Ammon's horn (tissue), 1 donor: ENCODE data around the gene C9orf50.

ENCODE experiments used
- DNase-seq: peaks from one replicate; pipeline ENCODE4 v3.0.0-alpha.2; 2016; ENCODE audit warnings: low spot score

Gene C9orf50

DNA sequence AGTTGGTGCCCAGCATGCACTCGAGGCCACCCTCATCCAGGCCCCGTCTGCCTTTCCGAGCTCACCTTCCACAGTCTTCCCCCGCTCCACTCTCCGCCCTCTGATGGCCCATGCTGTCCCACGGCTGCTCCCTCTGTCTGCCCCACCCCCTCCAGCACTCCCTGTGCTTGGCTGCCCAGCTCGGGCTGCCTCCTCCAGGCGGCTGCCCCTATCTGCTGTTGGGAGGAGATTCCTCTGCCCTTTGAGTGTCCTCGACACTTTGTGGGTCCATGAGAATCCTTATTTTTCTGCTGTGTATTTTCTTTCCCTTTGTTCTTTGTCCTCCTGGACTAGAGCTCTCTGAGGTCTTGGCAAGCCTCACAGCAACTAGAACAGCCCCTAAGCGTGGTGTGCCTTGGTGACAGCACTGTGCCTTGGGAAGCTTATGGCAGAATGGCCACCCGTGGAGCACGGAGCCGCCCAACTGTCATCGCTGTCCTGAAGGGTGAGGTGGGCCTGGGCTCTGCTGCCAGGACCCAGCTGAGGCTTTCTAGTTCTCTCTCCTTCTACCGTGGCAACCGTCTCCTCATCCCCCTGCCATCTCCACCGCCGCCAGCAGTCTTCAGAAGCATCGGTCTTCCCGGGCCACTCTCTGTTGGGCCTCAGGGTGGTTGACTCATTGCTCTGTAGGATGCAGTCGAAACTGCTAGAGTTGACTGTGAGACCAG lies 10.2 kb upstream of the C9orf50 start:
- DNase-seq: no peak

DNA sequence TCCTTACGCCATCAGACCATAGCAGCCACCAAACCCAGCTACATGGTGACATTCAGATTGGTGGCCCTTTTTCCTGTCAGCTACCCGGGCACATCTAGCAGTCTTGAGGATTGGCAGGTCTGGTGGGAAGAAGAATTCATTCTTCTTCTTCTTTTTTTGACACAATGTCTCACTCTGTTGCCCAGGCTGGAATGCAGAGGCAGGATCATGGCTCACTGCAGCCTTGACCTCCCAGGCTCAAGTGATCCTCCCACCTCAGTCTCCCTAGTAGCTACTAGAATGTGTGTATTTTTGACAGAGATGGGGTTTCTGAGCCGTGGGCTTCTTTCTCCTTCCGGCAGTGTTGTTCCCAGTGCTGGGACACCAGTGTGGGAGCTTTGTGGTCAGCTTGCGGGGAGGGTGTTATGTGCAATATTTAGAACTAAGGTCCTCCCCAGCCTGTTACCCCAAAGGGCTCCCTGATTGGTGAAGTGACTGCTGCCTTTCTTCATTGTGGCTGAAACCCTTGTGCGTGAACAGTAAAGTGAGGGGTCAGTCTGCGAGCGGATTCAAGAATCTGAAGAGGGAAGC lies 8.4 kb upstream of the C9orf50 start:
- DNase-seq: no peak

DNA sequence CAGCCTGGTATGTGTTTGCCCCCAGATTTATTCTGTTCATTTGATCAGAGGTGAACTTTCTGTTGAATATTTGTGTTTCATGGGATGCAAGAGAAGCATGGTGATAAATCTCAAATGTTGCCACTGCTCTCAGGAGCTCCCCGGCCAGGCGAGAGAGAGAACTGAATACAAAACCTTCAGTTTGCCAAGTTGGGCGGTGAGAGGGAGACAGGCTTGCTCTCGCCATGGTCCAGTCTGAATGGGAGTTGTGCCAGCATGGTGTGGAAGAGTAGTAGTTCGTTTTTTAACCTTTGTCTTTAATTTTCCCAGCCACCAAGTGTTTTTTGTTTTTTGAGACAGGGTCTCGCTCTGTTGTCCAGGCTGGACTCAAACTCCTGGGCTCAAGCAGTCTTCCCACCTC lies 7.8 kb upstream of the C9orf50 start:
- no peak for DNase-seq

DNA sequence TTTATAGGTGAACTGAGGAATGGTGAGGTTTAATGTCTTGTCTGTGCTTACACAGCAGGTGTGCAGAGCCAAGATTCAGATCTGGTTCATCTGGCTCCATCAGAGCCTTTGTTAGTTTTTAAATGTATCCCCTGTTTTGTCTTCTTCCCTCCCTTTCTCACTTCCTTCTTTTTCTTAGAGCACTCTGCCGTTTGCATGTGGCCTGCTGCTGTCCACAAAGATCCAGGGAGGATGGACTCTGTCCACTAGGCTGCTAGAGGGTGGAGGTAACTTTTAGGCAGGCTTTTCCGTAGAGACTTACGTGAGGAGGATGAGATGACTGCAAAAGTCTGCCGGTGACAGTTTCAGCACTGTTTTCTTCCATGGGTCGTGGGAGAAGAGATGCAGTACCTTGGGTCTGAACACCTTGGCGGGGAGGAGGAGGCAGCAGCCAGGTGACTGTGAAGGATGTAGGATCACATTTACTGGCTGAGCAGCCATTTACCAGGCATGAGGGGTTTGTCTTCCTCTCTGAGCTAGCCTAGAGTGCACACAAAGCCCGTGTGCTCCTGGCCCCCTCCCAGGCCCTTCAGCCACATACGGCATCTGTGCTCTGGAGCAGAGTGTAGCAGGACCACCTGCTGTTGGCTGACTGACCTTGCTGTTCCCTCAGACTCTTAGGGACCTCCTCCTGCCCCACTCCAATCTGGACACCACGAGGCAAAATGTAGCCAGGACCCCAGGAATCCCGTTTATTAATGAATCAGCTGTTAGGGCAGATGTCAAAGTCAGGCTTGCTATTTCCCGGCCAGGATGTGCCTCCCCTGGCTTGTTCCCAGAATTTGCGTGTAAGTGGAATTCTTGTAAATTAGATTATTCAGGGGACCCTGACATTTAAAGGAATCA lies 6.9 kb upstream of the C9orf50 start:
- no peak for DNase-seq

DNA sequence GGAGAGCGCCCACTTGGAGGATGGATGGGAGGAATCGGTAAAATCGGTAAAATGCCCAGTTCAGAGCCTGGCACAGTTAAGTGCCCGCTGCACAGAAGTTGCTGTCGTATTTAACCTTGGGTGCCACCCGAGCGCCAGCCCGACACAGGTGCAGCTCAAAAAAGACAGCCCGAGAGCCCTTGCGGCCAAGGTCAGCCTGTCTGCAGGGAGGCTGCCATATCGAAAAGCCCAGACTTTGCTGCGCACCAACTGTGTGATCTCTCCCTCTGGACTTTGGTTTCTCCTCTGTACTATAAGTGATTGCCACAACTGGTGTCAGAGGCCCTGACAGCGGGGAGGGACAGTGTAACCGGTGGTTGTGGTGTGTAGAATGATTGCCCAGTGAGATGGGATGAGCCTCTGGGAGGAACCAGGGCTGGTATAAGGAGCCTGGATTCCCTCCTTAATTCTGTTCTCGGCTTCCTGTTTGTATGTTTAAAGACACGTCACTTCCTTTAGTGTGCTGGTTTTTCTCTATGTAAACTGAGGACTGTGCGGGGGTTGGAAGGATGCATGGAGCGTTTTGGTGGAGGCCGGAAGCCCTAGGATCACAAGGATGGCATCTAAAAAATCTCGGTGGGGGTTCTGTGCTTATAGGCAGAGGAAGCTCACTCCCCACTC lies 5.9 kb upstream of the C9orf50 start:
- DNase-seq: no peak

DNA sequence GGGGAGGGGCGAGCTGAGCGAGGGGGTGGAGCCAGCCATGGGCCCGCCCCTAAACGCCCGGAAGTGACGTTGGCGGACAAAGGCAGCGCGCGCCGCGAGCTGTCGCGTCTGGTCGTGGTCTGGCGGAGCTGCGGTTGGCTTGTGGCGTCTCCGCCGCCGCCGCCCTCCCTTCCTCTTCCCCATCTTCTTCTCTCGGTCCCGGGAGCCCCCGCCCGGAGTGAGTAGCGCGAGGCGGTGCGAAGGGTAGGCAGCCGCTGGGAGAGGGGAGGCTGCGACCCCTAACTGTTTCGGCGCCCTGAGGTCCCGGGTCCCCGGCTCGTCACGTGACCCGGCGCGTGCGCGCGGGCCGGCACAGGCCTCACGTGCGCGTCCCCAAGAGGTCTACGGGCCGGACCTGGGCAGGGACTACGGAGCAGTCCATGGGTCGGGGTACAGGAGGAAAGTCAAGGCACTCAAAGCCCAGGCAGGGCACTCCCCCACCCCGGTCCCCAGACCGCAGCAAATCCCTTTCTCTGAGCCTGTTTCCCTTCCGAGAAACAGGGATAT lies 5.3 kb upstream of the C9orf50 start, which contains the start of gene NTMT1:
Gene NTMT1, plus strand, starts transcription at position 85 of the 546 bp plus-strand sequence. CDS start 6,541 bp downstream, outside the sequence.
- DNase-seq: peak; percentile 95

DNA sequence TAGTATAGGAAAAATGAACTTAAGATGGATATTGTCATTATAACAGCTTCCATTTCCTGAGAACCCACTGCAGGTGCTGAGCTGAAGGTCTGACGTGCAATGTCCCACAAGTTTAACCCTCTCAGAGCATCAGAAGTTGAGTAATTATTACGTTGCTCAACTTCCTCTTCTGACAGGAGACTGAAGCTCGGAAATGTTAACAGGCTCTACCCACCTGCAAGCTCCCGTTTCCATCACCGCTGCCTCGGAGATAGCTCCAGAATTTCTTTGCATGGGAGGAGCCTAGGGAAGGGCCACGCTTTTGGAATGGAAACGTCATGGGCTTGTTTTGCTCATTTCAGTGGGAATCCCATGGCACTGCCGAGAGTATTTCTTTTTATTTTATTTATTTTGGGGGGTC lies 4.0 kb upstream of the C9orf50 start:
- DNase-seq: no peak

DNA sequence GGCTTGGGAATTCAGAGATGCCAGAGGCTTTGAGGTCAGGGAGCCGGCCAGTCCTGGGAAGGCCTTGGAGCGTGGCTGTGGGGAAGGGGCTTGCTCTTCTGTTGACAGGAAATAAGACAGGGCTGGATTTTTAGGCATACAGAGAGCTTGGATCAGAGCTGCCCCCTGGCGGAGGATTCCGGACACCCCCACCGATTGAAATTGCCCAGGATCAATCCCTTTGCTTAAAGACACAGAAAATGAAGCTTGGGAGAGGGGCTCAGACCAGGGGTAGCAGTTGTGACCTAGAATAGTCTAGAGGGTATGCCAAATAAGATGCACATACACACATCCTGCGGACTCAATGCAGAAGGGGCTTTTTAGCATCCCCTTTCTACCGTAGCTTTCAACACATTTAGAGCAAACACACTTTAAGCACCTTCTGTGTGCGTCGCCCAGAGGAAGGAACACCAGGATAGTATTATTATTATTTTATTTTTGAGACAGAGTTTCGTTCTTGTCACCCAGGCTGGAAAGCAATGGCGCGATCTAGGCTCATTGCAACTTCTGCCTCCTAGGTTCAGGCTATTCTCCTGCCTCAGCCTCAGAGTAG lies 3.4 kb upstream of the C9orf50 start:
- no peak for DNase-seq

DNA sequence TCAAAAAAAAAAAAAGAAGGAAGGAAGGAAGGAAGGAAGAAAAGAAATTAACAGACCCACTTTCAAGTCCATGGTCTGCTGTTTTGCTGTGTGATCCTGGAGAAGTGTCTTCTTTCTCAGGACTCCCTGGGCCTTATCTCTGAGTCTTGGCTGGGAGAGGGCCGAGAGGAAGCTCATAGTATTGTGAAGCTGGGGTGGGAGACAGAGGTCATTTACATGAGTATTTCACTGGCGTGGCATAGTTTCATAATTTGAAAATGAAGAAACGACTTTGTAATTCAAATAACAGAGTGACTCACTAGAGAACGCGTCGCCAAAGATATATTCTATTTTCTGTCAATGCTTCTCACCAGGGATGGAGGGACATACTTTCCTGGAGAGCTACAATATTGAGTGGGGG lies 2.4 kb upstream of the C9orf50 start:
- DNase-seq: no peak

DNA sequence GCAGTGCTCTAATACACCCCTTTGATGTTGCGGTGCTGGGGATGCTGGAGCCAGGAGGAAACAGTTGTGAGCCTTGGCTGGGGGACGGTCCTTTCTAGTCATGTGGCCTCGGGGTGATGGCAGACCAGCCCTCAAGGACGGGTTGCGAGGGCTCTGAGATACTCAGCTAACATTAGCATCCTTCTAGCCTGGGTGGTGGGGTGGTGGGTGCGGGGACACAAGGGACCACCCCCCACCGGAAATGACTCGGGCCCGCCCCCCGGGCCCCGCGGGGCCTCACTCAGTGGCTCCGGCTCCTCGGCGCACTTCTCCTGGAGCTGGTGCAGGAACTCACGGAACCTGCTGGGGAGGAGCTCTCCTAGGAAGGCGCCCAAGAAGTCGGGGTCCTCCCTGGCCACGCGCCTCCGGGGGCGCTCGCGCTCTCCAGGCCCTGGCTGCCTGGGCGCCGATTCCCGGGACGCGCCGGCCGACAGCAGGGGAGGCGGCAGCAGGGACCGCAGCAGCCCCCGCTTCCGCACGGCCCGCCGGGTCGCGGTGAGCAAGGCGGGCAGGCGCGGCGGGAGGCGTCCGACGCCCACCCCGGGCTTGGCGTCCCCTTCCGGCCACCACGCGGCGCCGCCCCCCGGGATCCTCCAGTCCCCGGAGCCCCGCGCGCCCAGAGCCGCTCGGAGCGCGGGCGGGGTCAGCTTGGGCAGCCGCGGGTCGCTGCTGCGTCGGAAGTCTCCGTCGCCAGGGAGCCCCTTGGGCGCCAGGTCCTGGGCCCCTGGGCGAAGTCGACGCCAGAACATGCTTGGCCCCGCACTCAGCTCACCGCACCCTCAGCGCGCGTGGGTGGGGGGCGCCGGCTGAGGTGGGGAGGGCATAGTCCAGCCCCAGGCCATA lies 873 bp downstream of the C9orf50 start:
- DNase-seq: no peak

DNA sequence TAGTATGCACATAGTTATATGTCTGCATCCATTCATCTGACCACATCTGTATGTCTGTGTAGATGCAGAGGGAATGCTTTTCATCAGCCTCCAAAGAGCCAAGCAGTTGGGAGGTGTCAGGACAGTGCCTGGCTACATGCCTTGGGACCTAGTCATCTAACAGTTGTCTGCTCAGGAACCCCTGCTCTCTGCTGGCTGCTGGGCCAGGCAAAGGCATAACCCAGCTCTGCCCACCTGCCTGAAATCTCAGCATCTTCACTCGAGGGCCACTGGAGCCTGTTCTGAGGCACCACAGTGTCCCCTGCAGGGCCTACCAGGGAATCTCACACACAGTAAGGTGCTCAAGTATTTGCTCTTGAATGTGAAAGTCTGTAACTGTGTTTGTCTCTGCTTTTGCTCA lies 3.7 kb downstream of the C9orf50 start:
- DNase-seq: no peak

DNA sequence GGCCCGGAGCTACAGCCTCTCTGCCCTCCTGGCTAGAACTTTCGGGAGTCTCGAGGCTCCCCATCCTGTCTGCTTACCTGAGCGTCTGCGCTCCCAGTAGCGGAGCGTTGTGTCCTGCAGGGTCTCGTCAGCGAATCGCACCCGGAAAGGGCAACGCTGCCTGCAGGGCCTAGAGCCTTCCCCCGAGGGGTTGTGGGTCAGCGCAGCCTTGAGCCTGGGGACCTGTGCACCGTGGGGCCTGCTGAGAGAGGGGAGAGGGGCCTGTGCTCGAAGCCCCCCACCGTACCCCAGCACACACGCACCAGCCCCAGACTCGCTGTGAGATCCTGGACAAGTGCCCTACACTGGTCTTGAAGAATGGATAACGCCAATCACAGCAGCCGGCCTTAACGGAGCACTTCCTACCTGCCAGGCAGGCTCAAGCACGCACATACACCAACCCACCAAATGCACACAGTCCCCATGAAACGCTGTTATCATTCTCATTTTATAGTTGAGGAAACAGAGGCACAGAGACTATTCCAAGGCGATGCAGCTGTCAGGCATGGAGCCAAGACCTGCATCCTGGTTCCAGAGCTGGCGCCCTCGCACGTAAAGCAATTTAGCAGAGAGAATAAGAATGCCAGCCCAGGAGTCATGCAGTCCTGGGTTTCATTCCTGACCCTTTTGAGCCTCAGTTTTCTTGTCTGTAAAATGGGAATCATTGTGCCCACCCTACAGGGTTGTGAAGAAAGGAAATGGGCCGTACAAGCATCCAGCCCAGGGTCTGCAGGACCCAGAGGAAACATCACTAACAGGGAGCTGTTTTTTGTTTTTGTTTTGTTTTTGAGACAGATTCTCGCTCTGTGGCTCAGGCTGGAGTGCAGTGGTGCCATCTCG lies 5.3 kb downstream of the C9orf50 start:
- DNase-seq: no peak

DNA sequence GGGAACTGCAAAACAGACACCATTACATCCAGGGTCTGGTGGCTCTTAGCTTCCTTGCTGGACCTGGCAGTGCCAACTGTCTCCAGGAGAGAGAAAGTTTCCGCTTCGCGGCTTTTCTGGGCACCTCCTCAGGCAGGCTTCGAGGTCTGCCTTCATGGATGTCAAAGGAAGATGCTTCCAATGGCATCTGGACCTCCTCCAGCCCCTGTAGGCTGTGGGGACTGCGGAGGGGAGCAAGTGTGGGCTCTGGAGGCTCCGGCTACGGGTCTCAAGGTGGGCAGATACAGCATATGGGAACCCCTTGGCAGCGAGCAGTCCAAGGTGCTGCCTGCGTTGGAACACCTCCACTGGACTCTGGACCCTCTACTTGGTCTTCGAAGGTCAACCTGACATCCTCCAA lies 6.0 kb downstream of the C9orf50 start:
- no peak for DNase-seq

DNA sequence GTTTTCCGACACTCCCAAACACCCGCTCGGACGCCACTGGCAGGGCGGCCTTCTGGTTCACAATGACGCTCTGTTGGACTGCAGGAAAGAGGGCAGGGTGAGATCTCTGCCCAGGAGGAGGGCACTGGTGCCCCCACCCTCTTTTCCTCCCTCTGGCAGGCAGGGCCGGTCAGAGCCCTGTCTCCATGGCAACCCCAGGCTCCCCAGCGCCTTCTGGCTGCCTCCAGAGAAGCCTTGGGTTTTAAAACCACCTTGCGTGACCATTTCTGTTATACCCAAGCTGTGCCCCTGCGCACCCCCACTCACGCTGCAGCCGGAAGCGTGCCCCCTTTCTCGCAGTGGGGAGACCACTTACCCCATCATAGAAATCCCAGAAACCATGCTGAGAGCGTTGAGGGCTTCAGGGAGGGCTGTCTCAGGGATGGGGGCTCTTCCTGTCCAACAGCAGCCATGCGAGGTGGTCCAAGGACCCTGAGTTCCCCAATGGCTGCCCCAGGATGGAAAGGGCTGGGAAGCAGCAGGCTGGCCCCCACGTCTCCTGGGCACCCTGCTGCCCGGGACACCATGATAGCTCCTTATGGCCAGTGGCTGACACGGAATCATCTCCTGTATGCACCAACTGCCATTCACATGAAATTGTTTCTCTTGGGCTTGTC lies 7.3 kb downstream of the C9orf50 start:
- DNase-seq: peak; percentile 95

DNA sequence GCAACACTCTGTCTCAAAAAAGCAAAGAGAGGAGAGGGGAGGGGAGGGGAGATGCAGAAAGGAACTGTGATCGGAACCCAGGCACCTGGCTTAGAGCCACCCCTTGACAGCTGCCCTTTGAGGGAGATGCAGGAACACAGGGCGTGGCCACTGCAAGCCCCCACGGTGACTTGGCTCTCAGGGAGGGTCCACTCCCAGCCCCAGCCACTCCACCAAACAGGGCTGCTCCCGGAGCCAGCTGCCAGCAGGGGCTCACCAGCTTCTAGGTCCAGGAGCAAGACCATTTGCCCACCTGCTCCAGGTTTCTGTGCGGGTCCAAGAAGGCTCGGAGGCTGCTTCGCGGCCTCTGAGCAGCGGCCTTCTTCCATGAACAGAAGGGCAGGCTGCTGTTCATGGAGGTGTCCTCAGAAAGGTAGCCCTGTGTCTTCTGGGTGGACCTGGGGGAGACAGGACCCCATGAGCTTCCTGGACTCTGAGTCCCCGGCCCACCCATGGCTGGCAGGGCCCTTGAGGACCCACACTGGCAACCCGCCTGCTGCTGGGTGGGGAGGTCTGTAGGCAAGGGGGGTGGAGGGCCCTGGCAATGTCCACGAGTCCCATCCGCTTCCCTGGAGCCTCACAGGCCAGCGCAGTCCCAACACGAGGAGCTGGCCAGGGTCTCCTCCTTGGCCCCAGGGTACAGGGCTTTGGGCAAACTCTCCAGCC lies 7.9 kb downstream of the C9orf50 start:
- no peak for DNase-seq

DNA sequence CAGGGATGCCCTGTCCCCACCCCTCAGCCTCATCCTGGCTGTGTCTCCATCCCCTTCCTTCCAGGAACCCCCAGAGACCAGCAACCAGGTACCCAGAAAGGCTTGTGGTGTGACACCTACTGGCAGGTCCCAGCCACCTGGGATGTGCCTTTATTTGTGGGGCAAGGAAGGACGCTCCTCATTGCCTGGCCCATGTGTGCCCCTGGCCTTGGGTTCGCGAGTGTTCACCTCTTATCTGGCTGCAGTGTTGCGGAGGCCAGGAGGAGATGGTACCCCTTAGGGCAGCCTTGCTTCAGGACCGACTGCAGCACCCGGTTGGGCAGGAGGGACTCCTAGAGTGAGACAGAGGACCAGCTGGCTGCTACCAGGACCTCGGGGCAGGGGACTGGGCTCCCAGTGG lies 8.8 kb downstream of the C9orf50 start:
- no peak for DNase-seq

DNA sequence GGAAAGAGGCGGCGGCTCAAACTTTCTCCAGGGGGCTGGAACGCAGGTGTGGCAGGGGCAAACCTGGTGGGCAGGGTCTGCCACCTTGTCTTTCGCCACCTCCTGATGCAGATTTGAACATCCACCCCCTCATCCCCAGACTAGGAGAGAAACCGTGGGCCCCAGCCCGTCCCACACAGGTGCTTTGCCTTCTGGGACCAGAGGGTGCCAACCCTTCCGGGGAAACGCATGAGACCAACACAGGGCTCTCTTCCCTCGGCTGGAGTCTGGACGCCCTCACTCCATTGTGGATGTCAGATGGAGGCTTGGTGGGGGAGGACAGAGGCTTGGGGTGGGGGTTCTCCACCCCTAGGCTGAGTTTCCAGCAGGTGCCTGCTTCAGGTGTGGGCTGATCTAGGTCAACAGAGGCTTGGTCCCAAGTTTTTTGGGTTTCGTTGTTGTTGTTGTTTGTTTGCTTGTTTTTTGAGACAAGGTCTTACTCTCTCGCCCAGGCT lies 9.5 kb downstream of the C9orf50 start:
- DNase-seq: no peak
